Erythroblast (primary cell): ENCODE results near the gene SF3B4.

Experiments used
- GATA1 ChIP-seq: IDR thresholded peaks from 2 replicates; pipeline ENCODE4 v1.6.1; 2011; ENCODE audit warnings: low read depth, mild to moderate bottlenecking, control low read depth, low read length, moderate library complexity
- POLR2A ChIP-seq: IDR thresholded peaks from 2 replicates; pipeline ENCODE4 v1.6.1; 2011; ENCODE audit warnings: mild to moderate bottlenecking, low read length

DNA sequence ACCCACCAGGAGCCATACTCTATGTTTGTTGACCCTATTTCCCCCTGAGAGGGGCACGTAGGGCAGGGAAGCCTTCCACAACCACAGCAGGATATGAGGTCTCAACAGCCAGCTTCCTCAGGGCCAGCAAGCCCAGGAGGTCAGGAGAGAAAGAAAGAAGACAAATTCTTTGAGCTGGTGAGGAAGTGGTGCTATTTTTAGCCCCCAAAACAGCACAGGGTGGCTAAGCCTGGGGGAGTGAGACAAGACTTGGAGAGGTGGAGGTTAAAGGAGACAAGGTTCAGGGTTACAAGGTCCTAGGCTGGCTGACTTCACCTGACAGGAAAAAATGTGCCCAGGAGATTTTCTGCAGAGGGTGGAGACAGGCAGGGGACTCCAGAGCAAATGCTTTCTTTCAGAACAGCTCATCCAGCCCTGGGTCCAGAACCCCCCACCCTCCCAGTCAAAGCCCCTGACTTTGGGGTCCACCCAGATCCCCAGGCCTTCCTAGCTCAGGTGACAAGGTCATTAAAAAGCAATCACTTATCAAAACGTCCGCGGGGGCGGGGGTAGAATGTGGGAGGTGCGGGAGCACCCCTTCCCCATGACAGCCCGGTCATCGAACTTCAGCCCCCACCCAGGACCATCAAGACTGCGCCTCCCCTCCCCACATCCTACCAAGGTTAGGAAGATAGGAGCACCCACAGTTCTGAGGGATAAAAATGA, 11.3 kb downstream of the SF3B4 start:
- TF ChIP-seq POLR2A (no peak), GATA1 (no peak)
